SK-N-SH (cell line): ENCODE results near the gene SLC24A4.

ENCODE experiments used
- CTCF ChIP-seq: fragments of 200-600 bp; sonication (generic); IDR thresholded peaks from 2 replicates; pipeline ENCODE4 v1.6.1; 2017; ENCODE audit warnings: antibody characterized with exemption, mild to moderate bottlenecking, moderate library complexity
- MAX ChIP-seq: IDR thresholded peaks from 2 replicates; pipeline ENCODE4 v1.4.0; 2012; ENCODE audit warnings: low read depth
- ZBTB33 ChIP-seq: IDR thresholded peaks from 2 replicates; pipeline ENCODE4 v1.4.0; 2012; ENCODE audit warnings: low read depth, borderline replicate concordance

DNA sequence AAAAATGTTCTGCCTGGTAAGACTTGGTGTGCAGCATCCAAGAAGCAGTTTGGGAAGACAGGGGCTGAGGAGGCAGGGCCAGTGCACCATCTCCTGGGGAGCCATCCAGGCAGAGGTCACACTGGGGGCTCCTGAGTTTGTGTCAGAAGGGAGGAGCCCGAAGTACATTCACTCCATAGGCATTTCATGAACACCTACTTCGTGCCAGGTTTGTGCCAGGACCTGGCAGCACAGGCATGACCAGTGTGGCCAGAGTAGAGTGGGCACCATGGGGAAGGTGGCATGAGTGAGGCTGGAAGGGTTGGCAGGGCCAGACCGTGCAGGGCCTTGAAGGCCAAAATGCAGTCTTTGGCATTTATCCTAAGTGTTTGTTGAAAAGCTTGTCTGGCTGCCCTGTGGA lies 104.1 kb downstream of the SLC24A4 start:
- no peak for TF ChIP-seq CTCF
- TF ChIP-seq MAX, result no peak
- no peak for TF ChIP-seq ZBTB33
